ENCODE measurements around the gene SWSAP1. TPM values are rescaled to one million over a fixed set of nuclear protein-coding genes. Genes with fewer than 3 reads are reported as not detected.

SWSAP1 gene
- total and polyA plus RNA-seq, 2 of the 4 experiments (the other 2 are of a cell fraction) = 0.36 to 1.6 TPM

GRCh38 chr19:11338121-11338520 is 36.3 kb upstream of the SWSAP1 start:
- no peak overlapping the region; the same call in 1 of the 2 replicates for H2AK5ac ChIP-seq (ENCODE audit: low read depth, low read length)
- dilution Hi-C loops (cut with HindIII; ENCODE audit: low sequenced_read_pairs, unreplicated experiment) = no loop called here
- peaks cover 8% of the 10 kb centered on the region for H3K4me1 ChIP-seq (ENCODE audit: control insufficient read depth, insufficient read depth, low read length)
- POLR2A ChIA-PET (ENCODE audit: unreplicated experiment) = interaction anchor here (0.6 kb wide), 1 partner anchor 25 kb away, joined by 3 read pairs; no protein-coding TSS in a partner anchor
- H2AK9ac ChIP-seq (replicated peaks; ENCODE audit: low read depth, low read length, poor library complexity) = peak overlapping the region; percentile 22
- peaks cover 22% of the 10 kb centered on the region for H3K36me3 ChIP-seq (ENCODE audit: control insufficient read depth, insufficient read depth, low read length)
- H2BK20ac ChIP-seq (ENCODE audit: low read depth, low read length) = no peak overlapping the region
- no peak overlapping the region for H3K18ac ChIP-seq (ENCODE audit: low read depth, low read length)
- H2AFZ ChIP-seq (replicated peaks; ENCODE audit: low read length, poor library complexity) = peak overlapping the region; percentile 32
- no peak overlapping the region for H4K5ac ChIP-seq (ENCODE audit: low read depth, low read length)
- H4K20me1 ChIP-seq (ENCODE audit: insufficient read depth, low read length) = no peaks in the 10 kb centered on the region
- no peaks in the 10 kb centered on the region for H3K27me3 ChIP-seq (ENCODE audit: control insufficient read depth, insufficient read depth, low read length)
- ATAC-seq (ENCODE audit: low read depth) (no peak), DNase-seq (no peak)
- H4K91ac ChIP-seq (ENCODE audit: insufficient read depth, low read depth, low read length) = no peak overlapping the region
- H3K9me3 ChIP-seq (ENCODE audit: control insufficient read depth, insufficient read depth, low read length) = no peaks in the 10 kb centered on the region
- no peak overlapping the region for H3K4ac ChIP-seq (ENCODE audit: low read depth, low read length)
- peaks cover 0 to 15% of the 10 kb centered on the region in 2 experiments; a peak in 3 of 4 replicates for H3K79me1 ChIP-seq (ENCODE audit: low read depth in 1 of 2, low read length in 2 of 2)
- H3K14ac ChIP-seq (replicated peaks; ENCODE audit: low read depth, low read length) = no peak overlapping the region
- H2BK15ac ChIP-seq (ENCODE audit: low read depth, low read length) = no peak overlapping the region
- H2BK120ac ChIP-seq (ENCODE audit: low read depth, low read length) = no peak overlapping the region
- no peak overlapping the region for H3K4me3 ChIP-seq (ENCODE audit: insufficient read depth, low read depth, low read length)
- no peak overlapping the region for H3K9ac ChIP-seq (ENCODE audit: low read depth, low read length)
- no TSS peak for BruUV-seq (replicated peaks)
- no peak overlapping the region for H3K56ac ChIP-seq (ENCODE audit: extremely low read depth, insufficient read depth, low read length)
- in situ Hi-C loops (cut with MboI; ENCODE audit: low sequenced_read_pairs) = no loop called here
- H3K4me2 ChIP-seq (ENCODE audit: low read depth, low read length) = no peak overlapping the region; the same call in 1 of the 2 replicates
- peaks cover 8% of the 10 kb centered on the region for H3K9me1 ChIP-seq (ENCODE audit: insufficient read depth, low read length)
- H4K8ac ChIP-seq (ENCODE audit: low read depth in 2 of 2, low read length in 2 of 2) = no peak overlapping the region
- H3K23ac ChIP-seq (ENCODE audit: low read depth, low read length) = no peak overlapping the region
- CTCF ChIA-PET = interaction anchor here (0.6 kb wide), 1 partner anchor 221 kb away, joined by 3 read pairs; no protein-coding TSS in a partner anchor
- intact Hi-C loops (cut with micrococcal nuclease) = loop anchor here (2.0 kb wide), 1 partner anchor 43 kb away; no protein-coding TSS in a partner anchor
- 80% methylated on average over 4 of the region's 7 CpGs; no CpG with 5 or more reads in 1 of the 2 experiments for WGBS, 2 experiments (ENCODE audit: extremely low coverage in 2 of 2, insufficient read length in 1 of 2)
- H2BK5ac ChIP-seq (ENCODE audit: low read depth, low read length, poor library complexity, severe bottlenecking) = no peak overlapping the region
- TF ChIP-seq RCOR1 (IDR thresholded peaks at IDR 0.05; ENCODE audit: insufficient replicate concordance, low read length) (no peak), MAZ (IDR thresholded peaks at IDR 0.05; ENCODE audit: borderline replicate concordance, low read depth, low read length) (no peak), RFX5 (IDR thresholded peaks at IDR 0.05; ENCODE audit: low read depth, low read length) (no peak), USF2 (IDR thresholded peaks at IDR 0.05; ENCODE audit: low read depth, low read length) (no peak), CEBPB (IDR thresholded peaks at IDR 0.05; ENCODE audit: low read depth, low read length) (no peak), POLR2A (IDR thresholded peaks at IDR 0.05; ENCODE audit: low read depth, low read length) (no peak), CHD1 (IDR thresholded peaks at IDR 0.05; ENCODE audit: low read depth, low read length) (no peak), MXI1 (IDR thresholded peaks at IDR 0.05; ENCODE audit: borderline replicate concordance, low read depth, low read length) (no peak), NFE2L2 (IDR thresholded peaks at IDR 0.05; ENCODE audit: low read depth, low read length) (no peak), BHLHE40 (IDR thresholded peaks at IDR 0.05; ENCODE audit: low read depth, low read length) (no peak), RAD21 (IDR thresholded peaks at IDR 0.05; ENCODE audit: low read length) (no peak)
- no peak overlapping the region for H3K27ac ChIP-seq (ENCODE audit: insufficient read depth, low read length)

All from IMR-90 (cell line).